Amygdala (tissue), 56 donors: ENCODE results near the gene GNAO1.
A peak's percentile ranks its signal among the peaks of the same experiment; 100 is the strongest.

Experiments
- DNase-seq, 56 donors: peaks; one replicate each; lab custom pipeline; 2025; lab: John Stamatoyannopoulos, UW

GNAO1 gene

DNA sequence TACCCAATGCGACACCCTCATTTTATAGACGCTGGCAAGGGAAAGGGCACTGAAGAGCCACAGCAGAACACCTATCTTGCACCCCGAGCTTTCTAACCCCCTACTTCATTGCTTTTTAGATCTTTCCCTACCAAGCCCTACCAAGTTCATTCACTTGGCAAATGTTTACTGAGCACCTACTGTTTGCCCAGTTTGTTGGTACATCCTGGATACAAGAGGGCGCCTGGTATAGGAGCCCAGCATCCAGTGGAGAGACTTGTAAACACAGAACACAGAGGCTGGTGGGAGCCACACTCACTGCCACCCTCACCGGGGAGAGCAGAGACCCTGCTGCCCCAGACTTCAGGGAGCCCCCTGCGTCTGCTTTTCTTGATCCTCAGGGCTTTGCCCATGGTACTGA is 112.6 kb downstream of the GNAO1 start:
- DNase-seq = no peak

DNA sequence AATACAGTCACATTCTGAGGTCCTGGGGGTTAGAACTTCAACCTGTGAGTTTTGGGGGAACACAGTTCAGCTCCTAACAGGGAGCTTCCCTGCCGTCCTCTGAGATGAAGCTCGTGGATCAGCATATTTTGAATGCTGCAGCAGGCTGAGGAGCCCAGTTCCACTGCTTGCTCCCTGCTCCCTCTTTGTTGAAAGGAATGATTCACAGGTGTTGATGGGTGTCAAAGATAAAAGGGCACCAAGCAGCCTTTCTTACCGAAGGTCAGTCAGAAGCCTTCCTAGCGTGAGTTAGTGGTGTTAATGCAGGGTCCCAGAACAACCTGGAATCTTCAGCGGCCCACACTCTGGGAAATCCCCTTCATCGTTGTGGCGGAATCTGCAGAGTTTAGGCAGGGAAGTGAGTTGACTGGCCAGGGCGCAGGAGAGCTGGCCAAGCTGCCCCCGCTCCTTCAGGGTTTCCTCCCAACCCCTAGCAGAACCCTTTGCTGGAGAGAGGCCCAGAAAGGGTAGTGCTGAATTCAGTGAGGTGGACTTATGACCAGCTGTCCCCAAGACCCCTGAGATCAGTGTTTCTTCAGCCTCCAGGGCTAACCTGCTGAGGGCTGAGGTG is 114.8 kb downstream of the GNAO1 start:
- peak in 13 of 56 donors; percentile 29 to 71 (median 47) for DNase-seq

DNA sequence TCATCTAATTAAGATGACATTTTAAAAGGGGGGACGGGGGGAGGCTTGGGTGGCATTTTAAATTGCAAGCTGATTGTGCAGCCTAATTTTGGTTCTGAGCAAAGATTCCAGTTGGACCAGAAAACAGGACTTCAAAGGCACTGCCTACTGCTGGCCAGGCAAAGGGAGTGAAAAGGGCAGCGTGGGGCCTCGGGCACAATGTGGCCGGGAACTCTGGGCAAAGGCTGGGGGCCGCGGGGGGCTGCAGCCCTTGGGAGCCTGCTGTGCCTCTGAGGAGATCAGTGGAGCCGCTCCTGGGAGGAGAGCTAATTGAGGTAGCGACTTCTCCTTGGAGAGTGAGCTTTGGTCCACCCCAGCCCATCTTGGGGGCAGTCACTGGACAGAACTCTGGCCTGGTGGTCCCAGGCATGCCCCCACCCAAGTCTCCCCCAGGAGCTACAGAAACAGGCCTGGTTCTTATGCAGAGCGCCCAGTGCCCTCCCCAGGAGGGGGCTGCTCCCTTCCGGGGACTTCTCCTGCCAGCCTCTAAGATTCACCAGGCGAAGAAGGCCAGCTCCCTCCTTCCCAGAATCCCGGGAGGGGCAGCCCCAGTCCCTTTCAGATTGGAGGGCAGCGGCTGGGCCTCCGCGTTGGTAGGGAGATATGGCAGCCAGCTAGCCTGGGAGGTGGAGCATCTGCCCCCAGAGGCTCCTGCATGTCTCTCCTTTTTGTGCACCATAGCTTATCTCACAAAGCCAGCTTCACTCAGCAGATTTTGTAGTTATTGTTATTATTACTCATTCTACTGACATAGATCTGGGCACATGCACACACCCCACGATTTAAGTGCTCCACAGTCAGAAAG is 115.6 kb downstream of the GNAO1 start:
- DNase-seq = peak in 25 of 56 donors; percentile 27 to 78 (median 59)

DNA sequence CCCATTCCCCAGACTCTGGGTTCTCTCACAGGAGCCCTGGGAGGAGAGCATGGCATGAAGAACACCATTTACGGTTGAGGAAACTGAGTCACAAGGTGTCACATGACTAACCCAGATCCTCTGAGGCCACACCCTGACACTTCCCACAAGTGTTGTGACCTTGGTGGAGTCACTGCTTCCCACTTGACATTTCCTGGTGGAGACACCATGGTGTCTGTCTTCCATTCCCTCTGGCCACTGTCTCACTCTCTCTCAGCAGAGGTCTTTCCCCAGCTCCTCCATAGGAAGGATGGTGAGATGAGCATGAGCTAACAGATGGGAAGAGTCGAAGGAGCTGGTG is 116.2 kb downstream of the GNAO1 start:
- no peak for DNase-seq

DNA sequence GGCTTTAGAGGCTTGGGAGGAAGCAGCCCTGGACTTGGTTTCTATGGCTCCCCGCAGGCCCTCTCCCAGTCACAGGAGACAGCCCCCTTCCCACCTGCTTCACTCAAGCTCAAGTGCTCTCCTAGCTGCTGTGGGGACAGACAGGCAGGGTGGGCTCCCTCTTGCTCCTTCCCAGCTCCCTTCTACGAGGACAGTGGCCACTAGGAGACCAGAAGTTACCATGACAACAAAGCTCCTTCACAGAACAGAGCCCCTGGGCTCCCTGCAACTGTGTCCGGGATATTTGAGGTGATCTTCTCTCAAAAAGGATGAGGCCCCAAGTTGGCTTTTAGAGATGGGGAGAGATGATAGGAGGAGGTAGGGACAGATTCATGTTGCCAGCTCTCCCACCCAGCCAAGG is 117.7 kb downstream of the GNAO1 start:
- no peak for DNase-seq

DNA sequence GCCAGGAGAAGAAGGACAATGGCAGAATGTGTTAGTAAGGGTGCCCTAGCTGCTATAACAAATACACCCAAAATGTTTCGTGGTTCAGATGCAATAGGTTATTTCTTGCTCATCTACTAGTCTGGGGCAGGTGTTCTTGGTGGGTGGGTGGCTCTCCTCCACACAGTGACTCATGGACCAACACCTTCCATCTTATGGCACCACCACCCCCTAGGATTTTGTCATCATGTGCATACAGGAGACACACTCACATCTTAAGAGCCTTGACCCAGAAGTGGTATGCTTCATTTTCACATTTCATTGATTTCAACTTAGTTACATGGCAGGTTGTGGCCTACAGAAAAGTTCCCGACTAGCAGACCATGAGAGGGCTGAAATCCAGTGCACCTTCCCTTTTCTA is 119.4 kb downstream of the GNAO1 start:
- DNase-seq = no peak

DNA sequence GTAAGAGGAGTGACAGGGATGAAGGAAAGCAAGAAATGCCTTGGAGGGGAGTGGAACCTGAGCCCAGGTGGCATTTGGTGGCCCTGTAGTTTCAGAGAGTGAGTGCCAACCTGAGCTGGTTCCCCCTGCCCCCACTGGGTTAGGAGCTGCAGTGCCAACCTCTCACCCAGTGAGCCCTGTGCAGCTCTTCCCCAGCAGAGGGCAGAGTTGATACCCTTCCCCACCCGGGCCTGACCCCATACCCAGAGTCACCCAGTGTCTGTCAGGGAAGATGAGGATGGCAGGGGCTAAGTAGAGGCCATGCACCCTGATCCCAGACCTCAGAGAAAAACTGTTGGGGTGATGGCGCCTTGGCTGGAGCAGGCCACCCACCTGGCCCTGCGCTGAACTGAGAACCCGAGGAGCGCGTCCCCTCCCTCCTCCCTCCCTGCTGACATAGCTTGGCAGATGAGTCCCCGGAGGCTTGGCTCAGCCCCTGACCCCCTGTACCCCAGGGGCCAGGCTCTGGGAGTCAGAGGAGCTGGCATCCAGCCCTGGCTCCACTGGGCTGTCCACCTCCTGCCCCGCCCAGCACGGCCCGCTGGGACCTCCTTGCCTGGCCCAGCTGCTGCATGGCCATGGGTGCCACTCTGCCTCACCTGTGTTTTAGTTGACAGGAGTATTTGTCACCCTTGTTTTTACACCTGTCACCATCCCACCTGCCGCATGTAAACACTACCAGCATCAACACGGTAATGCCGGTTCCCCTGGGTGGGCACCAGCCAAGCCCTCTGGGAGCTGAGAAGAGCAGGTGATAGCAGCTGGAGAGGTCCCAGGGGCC is 120.1 kb downstream of the GNAO1 start:
- peak in 2 of 56 donors; percentile 30 to 31 for DNase-seq

DNA sequence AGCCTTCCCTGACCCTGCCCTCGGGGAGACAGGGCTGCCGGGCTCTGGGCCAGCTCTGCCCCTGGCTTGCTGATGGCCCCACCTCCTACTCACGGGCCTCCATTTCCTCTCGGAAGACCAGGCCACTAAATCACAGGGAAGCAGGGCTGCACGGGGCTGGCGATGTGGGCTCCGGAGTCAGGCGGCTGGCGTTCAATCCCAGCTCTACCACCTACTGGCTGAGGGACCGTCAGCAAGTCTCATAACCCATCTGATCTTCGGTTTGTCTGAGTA is 120.7 kb downstream of the GNAO1 start:
- no peak for DNase-seq

DNA sequence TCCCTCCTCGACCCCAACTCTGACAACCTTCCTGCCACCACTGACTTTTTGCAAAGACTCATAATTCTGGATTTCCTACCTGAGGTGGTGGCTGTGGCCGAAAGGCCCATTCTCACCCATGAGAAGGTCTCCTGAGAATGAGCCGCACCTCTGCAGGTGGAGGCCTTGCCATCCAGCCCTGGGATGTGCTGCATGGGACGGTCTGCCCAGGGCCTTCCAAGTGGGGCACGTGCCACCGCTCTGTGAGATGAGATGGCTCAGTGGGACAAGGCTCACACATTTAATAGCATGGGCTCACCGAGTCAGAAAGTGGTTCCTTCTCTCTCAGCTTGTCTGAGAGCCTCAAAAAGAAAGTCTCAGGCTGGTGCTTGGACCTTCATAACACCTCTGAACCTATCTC is 121.3 kb downstream of the GNAO1 start:
- no peak for DNase-seq

DNA sequence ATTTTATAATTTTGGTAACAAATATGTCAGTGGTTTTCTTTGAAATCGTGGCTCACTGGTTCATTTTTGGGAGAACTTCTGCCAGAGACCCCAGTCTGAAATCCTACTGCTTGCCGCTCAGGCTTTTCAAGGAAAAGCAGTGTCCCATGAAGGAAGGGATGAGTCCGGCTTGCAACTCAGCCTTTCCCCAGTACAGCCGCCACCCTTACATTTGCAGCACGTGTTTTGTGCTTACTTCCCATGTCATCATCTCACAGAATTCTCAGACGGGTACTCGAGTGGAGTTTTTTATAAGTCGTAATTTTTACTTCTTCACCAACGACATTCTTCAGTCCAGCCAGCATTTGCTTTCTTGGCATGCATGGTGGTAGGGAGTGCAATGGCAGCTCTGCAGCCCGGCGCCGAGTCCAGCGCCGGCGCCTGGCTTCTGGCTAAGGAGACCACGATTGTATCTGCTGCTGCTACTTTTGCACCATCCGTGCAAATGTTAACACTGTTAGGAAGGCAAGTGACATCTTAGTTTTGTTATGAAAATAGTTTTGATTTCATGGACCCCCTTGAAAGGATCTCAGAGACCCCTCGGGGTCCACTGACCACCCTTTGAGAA is 123.1 kb downstream of the GNAO1 start:
- no peak for DNase-seq

DNA sequence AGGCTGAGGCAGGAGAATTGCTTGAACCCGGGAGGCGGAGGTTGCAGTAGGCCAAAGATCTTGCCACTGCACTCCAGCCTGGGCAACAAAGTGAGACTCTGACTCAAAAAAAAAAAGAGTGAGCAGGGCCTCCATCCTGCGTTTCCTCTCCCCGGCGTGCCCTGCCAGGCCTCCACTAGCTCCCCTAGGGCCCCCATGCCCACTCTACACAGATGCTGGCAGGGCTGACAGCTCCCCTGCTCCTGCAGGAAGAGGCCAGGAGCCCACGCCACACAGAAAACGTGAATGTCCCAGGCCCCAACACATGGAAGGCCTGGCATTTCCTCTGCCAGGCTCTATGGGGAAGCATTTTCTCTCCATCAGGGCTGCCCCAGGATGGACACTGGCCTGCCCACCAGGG is 124.7 kb downstream of the GNAO1 start:
- no peak for DNase-seq

DNA sequence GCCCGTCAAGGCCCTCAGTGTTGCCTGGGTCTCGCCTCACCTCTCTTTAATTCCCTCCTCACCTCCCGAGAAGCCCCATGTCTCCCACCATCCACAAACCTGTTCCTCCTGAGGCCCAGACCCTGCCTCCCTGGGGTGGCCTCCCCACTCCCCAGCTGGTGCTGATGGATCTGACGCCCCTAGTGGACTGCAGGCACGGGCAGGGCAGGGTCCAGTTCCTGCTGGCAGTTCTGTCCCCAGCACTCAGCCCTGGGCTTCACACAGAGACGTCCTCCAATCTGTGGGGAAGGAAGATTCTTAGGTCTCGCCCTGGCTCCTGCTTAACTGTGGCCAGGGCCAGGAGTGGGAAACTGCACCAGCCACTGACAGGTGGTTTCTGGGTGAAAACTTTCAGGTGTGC is 125.3 kb downstream of the GNAO1 start:
- peak in 1 of 56 donors; percentile 20 for DNase-seq

DNA sequence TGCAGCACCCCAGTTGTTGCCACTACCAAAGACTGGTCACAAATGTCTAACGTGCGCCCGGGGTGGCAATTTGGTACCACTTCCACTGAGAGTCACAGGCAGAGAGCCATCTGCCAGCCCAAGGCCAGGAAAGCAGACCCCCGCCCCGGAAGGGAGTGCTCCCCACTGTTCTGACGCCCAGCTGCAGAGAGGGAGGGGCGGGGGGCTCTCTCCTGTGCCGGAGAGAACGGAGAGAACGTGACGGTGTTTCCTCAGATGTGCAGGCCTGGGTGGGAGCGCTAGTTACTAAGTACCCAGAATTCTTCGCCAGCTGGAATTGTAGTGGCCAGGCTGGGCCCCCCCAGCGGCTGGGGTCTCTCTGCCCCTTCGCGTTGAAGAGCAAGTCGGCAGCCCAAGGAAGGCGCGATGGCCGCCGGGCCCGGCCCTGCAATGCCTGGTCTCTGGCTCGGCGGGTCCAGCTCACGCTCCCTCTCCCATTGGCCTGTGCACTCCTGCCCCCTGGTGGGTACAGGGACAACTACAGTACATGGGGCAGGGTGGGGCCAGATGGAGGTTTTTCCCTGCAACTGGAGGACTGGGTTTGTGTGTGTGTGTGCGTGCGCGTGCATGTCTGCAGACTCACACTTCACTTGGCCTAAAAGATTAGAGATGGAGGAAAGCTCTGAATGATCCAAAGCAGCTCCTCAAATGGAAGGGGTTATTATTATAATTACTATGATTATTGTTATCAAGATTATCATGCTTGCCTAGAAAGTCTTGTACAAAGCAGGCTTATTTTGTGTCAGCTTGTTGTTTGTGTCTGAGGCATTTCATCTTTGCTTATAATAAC is 126.9 kb downstream of the GNAO1 start:
- DNase-seq = peak in 55 of 56 donors; percentile 32 to 92 (median 78)

DNA sequence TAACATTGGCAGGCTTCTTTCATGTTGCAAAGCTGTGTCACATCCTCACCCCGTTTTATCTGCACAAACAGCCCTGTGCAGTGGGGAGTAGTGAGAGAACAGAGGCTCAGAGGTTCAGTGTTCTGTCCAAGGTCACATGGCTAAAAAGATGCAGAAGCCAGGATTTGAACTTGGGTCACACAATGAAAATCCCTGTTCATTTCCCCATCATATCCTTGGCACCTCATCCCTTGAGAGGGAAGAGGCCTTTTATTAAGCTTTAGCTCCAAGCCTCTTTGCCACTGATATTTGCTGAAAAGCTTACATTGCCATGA is 127.5 kb downstream of the GNAO1 start:
- peak in 2 of 56 donors; percentile 34 to 36 for DNase-seq

DNA sequence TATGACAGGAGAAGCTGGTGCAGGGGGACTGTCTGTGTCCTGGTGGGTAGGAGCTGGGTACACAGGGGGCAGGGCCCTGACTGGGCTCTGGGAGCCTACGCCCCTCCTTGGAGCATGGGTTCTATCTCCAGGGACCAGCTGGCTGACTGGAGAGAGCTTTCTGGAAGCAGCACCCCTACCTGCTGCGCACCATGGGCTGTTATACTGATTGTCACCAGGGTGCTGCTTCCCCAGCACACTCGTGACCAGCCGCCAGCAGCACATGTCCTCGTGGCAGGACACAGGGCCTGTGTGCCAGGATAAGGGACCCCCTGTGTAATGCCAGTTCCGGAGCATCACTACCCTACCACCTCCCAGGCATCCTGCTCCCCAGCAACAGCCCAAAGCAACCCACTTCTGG is 128.1 kb downstream of the GNAO1 start:
- DNase-seq = peak in 21 of 56 donors; percentile 22 to 71 (median 53)

DNA sequence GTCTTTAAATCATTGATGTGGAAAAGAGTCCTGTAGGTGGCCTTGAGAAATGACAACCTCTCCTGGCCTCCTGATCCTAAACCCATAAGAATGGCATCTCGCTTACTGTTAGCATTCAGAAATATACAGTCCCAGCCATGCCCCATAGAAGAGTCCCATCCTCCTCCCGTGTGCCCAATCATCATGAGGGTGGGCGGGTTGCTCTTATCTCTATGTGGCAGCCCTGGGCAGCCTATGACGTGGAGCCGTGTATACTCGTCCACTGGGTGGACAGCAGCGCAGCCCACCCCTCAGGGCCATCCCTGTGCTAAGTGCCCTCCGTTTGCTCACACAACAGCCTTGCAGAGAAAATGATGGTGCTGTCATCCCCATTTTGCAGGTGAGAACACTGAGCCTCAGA is 128.8 kb downstream of the GNAO1 start:
- DNase-seq = no peak

DNA sequence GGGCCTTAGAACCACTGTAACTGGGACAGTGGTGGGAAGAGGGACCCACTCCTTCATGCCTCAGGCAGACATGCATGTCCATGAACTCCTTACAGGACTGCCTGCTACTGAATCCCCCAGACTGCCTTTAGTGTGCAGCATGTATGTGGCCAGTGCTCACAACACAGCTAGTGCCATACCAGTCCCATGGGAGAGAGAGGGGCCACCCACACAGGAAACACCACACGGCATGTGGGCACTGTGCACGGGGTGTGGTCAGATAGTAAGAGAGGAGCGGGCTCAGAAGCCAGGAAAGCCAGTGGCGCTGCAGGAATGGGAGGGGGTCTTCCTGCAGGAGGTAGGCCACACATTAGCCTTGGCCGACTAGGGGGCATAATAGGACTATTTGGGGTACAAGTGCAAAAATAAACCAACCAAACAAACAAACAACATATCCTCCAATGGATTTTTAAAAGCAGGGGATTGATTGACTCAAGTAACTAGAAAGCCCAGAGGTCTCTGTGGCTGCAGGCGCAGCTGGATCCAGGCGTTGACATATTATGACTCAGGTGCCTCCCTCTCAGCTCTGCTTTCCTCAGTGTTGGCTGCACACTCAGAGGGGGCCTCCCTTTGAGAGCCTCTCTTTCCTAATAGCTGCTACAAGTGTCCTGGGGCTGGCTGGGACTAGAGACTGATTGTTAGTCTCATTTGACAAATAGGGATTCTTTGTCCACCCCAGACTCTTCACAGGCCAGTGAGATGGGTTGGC is 129.7 kb downstream of the GNAO1 start:
- no peak for DNase-seq

DNA sequence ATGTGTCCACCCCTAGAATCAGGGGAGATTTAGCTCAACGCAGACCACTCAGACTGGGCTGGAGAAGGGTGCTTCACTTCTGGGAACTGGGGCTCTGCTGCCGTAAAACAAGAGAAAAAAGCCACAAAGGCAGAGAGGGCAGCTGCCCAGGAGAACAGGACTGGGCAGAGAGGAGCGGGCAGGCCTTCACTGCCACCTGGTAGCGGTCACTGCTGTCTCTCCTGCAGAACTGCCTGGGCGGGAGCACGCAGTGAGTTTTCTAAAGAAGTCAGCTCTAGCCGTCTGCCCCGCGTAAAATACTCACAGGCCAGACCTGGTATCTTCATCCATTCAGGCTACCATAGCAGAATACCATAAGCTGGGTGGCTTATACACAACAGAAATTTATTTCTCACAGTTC is 130.3 kb downstream of the GNAO1 start:
- no peak for DNase-seq

DNA sequence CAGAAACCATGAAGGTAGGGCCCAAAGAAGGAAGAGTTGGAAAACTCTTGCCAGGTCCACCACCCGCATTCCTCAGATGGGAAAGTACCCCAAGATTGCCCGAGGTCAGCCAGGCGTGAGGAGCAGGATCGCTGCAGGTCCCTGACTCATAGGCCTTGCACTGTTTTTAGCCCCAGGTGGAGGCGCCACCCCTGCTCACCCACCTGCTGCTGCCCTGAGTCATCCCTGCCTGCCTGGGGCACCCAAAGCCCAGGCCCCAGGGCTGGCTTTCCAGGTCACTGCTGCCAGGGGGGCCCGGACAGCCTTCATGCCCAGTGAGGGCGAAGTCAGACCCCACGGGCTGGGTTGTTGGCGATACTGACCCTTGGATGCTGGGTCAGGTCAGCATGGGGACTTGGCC is 133.1 kb downstream of the GNAO1 start:
- DNase-seq = no peak

DNA sequence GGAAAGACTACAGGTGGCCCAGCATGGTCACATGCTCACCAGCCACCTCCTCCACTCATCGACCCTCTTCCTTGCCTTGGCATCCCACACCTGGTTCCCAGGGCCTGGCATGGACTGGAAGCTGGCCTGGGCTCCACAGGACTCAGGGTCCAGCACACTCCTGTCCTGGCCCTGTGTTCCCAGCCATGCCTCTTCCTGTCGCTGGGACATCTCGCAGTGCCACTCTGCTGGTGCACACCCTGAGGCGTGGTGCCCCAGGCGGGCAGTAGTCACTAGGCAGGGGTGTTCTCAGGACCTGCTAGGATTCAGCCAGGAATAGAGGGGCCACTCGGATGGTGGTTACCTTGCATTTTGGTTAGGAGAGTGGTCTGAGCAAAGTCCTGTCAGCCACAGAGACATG is 134.7 kb downstream of the GNAO1 start:
- no peak for DNase-seq
